ENCODE data around the gene THEM5.

GRCh38 chr1:151822404-151822803 is 31.1 kb downstream of the THEM5 start:
- TF ChIP-seq, protein P1, sequence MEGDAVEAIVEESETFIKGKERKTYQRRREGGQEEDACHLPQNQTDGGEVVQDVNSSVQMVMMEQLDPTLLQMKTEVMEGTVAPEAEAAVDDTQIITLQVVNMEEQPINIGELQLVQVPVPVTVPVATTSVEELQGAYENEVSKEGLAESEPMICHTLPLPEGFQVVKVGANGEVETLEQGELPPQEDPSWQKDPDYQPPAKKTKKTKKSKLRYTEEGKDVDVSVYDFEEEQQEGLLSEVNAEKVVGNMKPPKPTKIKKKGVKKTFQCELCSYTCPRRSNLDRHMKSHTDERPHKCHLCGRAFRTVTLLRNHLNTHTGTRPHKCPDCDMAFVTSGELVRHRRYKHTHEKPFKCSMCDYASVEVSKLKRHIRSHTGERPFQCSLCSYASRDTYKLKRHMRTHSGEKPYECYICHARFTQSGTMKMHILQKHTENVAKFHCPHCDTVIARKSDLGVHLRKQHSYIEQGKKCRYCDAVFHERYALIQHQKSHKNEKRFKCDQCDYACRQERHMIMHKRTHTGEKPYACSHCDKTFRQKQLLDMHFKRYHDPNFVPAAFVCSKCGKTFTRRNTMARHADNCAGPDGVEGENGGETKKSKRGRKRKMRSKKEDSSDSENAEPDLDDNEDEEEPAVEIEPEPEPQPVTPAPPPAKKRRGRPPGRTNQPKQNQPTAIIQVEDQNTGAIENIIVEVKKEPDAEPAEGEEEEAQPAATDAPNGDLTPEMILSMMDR (conservative IDR thresholded peaks at IDR 0.05; ENCODE audit: low read depth, low read length): no peak
- TF ChIP-seq EZH2 (IDR thresholded peaks at IDR 0.05; ENCODE audit: low read length, unreplicated experiment): no peak

Measured in PC-3 (cell line).